ENCODE results near the gene DHCR7. TPM values are rescaled to one million over a fixed set of nuclear protein-coding genes. Genes with fewer than 3 reads are reported as not detected.

DHCR7 gene
- total and polyA plus RNA-seq, 9 donors = 5.7 to 18.8 (median 14.6) TPM

DNA sequence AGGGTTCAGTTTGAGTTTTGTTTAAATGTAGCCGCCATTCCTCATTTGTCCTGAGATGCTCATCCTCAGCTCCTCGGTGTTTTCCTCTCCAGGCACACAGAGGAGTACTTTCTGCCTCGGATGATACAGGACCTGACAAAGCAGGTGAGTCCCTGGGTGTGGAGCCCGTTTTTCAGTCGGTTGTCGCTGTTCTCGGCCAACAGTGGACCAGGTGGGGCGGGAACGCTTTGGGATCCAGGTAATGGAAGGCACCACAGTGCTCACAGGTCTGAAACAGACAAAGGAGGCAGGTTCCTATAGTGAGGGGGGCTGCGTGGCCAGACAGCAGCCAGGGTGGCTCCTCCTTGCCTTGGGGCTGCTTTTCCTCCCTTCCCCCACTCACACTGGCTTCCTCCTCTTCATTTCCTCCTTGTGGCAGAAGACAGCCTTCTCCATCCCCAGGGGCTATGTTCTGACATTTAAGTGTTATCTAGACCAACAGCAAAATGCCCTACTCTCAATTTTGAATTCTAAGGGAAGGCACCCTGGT, 24.2 kb upstream of the DHCR7 start:
- no peak for DNase-seq
- H3K4me3 ChIP-seq (ENCODE audit: low read length) = no peak overlapping the region
- no peaks in the 10 kb centered on the region for H3K4me1 ChIP-seq (ENCODE audit: control insufficient read depth, insufficient read depth, low read length)
- 91% methylated on average over 9 of the region's 10 CpGs for WGBS (ENCODE audit: insufficient coverage)
- no peaks in the 10 kb centered on the region for H3K9me3 ChIP-seq (replicated peaks; ENCODE audit: control insufficient read depth, low read depth, low read length)
- no peaks in the 10 kb centered on the region for H3K27me3 ChIP-seq (ENCODE audit: control insufficient read depth, insufficient read depth, low read length)
- H3K36me3 ChIP-seq (ENCODE audit: control insufficient read depth, insufficient read depth, low read length) = peaks cover 43% of the 10 kb centered on the region
- no peak overlapping the region for H3K27ac ChIP-seq (ENCODE audit: low read length)

DNA sequence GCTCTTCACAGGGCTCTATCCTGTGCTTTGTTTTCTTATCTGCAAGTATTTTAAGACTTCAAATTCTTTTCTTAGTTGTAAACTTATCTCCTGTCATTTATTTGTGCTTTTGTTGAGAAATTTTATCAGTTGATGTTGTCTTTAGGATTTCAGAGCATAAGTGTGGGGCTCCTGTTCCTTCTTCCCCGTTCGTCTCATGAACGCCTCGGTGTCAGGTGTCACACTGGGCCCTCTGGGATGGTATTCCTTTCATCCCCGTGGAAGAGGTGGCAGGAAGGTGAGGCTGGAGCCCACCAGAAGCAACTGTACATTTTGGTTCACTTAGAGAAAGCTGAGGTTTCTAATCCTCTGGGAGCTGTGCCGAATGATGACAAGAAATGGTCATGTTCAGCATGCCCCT, 22.8 kb upstream of the DHCR7 start:
- no peaks in the 10 kb centered on the region for H3K4me1 ChIP-seq (ENCODE audit: control insufficient read depth, insufficient read depth, low read length)
- H3K4me3 ChIP-seq (ENCODE audit: low read length) = no peak overlapping the region
- peaks cover 42% of the 10 kb centered on the region for H3K36me3 ChIP-seq (ENCODE audit: control insufficient read depth, insufficient read depth, low read length)
- 34% methylated on average over 2 of the region's 6 CpGs for WGBS (ENCODE audit: insufficient coverage)
- H3K27ac ChIP-seq (ENCODE audit: low read length) = no peak overlapping the region
- no peak for DNase-seq
- no peaks in the 10 kb centered on the region for H3K27me3 ChIP-seq (ENCODE audit: control insufficient read depth, insufficient read depth, low read length)
- H3K9me3 ChIP-seq (replicated peaks; ENCODE audit: control insufficient read depth, low read depth, low read length) = no peaks in the 10 kb centered on the region

DNA sequence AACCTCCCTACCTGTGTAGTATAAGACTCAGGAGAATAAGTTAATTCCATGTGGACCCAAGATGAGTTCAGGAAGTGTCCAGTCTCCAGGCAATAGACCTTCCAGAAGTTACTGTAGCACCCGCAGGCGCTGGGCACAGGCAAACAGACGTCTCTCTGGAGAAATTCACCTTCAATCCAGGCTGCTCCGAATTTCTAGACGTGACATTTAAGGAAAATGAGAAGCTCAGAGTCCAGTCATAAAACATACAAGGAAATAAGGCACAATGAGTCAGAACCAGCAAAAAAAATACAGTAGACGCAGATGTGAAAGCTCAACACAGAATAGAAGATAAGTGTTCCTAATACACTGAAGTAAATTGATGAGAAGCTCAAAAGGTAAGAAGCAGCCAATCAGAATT, 19.0 kb upstream of the DHCR7 start:
- no peak overlapping the region for H3K27ac ChIP-seq (ENCODE audit: low read length)
- no peaks in the 10 kb centered on the region for H3K27me3 ChIP-seq (ENCODE audit: control insufficient read depth, insufficient read depth, low read length)
- no peak for DNase-seq
- 93% methylated on average over 5 of the region's 6 CpGs for WGBS (ENCODE audit: insufficient coverage)
- H3K4me3 ChIP-seq (ENCODE audit: low read length) = no peak overlapping the region
- peaks cover 22% of the 10 kb centered on the region for H3K36me3 ChIP-seq (ENCODE audit: control insufficient read depth, insufficient read depth, low read length)
- H3K9me3 ChIP-seq (replicated peaks; ENCODE audit: control insufficient read depth, low read depth, low read length) = no peaks in the 10 kb centered on the region
- no peaks in the 10 kb centered on the region for H3K4me1 ChIP-seq (ENCODE audit: control insufficient read depth, insufficient read depth, low read length)

DNA sequence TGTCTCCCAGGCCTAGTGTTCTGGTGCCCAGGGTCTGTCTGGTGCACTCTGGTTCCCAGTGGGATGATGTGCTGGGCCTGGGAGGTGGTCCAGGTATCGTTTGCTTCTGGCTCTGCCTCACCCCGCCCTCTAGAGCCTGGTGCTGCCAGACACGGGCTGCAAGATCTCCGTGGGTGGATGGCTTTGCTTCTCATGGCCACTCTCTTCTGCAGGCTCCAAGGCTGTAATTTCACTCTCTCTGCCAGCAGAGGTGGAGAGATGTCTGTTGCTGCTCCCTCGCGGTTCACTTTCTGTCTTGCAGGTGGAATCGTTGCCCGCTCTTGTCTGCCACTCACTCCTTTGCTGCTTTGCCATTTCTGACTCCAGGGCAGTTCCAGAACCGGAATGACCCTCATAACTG, 18.2 kb upstream of the DHCR7 start:
- peaks cover 25% of the 10 kb centered on the region for H3K36me3 ChIP-seq (ENCODE audit: control insufficient read depth, insufficient read depth, low read length)
- no peaks in the 10 kb centered on the region for H3K4me1 ChIP-seq (ENCODE audit: control insufficient read depth, insufficient read depth, low read length)
- DNase-seq = no peak
- no peaks in the 10 kb centered on the region for H3K9me3 ChIP-seq (replicated peaks; ENCODE audit: control insufficient read depth, low read depth, low read length)
- WGBS (ENCODE audit: insufficient coverage) = 85% methylated on average over 6 of the region's 9 CpGs
- no peak overlapping the region for H3K4me3 ChIP-seq (ENCODE audit: low read length)
- H3K27ac ChIP-seq (ENCODE audit: low read length) = no peak overlapping the region
- H3K27me3 ChIP-seq (ENCODE audit: control insufficient read depth, insufficient read depth, low read length) = no peaks in the 10 kb centered on the region

DNA sequence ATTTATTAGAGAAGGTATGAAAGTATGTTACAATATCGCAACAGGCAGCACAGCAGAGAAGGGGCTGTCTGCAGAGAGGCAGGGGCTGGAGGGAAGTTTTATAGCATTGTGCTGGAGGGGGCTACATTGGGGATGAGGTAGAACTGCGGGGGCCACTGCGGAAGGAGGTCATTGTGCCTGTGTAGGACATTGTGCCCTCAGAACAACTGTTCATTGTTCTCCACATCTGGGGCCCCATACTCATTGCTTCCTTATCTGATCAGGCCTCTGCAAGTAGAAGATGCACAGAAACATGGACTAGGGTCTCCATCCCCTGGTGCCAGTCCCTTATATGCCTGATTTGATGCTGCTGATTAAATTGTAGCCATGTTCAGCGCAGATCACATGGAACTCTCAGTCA, 16.9 kb upstream of the DHCR7 start:
- Histone ChIP-seq H3K4me3 (ENCODE audit: low read length) (no peak overlapping the region), H3K36me3 (ENCODE audit: control insufficient read depth, insufficient read depth, low read length) (peaks cover 27% of the 10 kb centered on the region), H3K27me3 (ENCODE audit: control insufficient read depth, insufficient read depth, low read length) (no peaks in the 10 kb centered on the region), H3K9me3 (replicated peaks; ENCODE audit: control insufficient read depth, low read depth, low read length) (no peaks in the 10 kb centered on the region), H3K4me1 (ENCODE audit: control insufficient read depth, insufficient read depth, low read length) (no peaks in the 10 kb centered on the region), H3K27ac (ENCODE audit: low read length) (no peak overlapping the region)
- 97% methylated on average over 2 of the region's 4 CpGs for WGBS (ENCODE audit: insufficient coverage)
- DNase-seq = no peak

DNA sequence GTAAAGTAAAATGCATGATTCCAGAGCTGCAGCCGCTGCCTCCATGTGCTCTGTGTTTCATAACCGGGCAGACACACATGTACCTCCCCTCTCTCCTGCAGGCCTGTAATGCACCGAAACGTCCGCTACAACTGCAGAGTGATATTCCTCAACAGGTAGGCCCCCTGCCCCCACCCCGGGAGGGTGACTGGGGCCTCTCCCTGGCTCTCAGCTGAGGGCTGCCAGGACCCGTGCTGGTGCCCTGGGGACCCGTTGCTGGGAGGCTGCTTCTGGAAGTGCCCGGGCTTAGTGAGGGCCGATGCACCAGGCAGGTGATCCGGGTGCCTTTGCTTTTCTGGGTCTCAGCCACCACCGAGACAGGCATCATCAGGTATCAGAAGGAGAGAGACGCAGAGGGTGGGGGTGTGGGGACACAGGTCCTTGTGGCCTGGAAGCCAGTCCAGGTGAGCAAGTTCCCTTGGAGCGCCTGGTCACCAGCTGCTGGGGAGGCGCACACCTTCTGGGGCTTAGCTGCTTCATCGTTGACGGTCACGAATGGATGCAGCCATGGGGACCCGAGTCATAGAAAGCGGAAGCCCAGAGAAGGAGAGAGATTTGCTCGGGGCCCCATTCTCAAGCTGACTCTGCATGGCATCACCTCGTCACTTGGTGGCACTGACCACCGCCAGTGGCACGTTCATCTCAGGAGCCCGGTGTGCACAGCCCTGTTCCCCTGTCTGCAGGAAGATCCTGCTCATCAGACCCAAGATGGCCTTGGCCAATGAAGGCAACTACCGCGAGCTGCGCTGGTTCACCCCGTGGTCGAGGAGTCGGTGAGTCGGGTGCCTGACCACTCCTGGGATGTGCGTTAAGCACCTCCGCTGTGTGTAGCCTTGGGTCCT, 15.4 kb upstream of the DHCR7 start:
- no peak overlapping the region for H3K4me3 ChIP-seq (ENCODE audit: low read length)
- no peak overlapping the region for H3K27ac ChIP-seq (ENCODE audit: low read length)
- no peaks in the 10 kb centered on the region for H3K4me1 ChIP-seq (ENCODE audit: control insufficient read depth, insufficient read depth, low read length)
- no peak for DNase-seq
- WGBS (ENCODE audit: insufficient coverage) = 90% methylated on average over 30 of the region's 34 CpGs
- no peaks in the 10 kb centered on the region for H3K27me3 ChIP-seq (ENCODE audit: control insufficient read depth, insufficient read depth, low read length)
- H3K9me3 ChIP-seq (replicated peaks; ENCODE audit: control insufficient read depth, low read depth, low read length) = no peaks in the 10 kb centered on the region
- peaks cover 42% of the 10 kb centered on the region for H3K36me3 ChIP-seq (ENCODE audit: control insufficient read depth, insufficient read depth, low read length)

DNA sequence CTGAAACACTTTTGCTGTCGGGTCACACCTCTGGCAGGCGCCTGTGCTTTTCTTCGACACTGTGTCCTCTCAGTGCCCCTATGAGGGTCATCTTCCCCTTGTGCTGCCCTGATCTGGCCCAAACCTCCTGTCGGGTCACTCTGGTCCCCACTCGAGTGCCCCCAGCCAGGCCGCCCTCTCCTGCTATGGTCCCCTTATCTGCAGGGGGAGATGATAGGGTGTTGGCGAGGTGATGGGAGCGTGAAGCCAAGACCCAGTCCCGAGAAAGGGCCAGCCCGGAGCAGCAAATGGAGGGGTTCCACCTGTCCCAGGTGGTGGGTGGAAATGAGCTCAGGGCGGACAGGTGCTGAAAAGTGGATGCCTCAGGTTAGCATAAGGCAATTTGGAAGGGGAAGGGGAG, 14.5 kb upstream of the DHCR7 start:
- WGBS (ENCODE audit: insufficient coverage) = 87% methylated on average over 7 of the region's 11 CpGs
- H3K4me1 ChIP-seq (ENCODE audit: control insufficient read depth, insufficient read depth, low read length) = no peaks in the 10 kb centered on the region

DNA sequence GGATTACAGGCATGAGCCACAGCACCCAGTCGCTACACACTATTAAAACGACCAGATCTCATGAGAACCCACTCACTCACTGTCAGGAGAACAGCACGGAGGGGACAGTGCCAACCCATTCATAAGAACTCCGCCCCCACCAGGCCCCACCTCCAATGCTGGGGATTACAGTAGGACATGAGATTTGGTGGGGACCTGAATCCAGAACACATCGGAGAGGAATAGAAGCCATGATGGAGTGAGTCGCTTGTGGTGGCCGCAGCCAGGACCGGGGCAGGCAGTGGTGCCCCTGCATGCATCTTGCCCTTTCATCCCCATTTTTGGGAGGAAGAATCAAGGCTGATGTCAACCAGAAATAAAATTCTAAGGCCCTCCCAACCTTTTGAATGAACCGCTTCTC, 13.5 kb upstream of the DHCR7 start:
- WGBS (ENCODE audit: insufficient coverage) = 100% methylated on average over 1 of the region's 9 CpGs
- H3K9me3 ChIP-seq (replicated peaks; ENCODE audit: control insufficient read depth, low read depth, low read length) = no peaks in the 10 kb centered on the region
- H3K27me3 ChIP-seq (ENCODE audit: control insufficient read depth, insufficient read depth, low read length) = no peaks in the 10 kb centered on the region
- no peaks in the 10 kb centered on the region for H3K4me1 ChIP-seq (ENCODE audit: control insufficient read depth, insufficient read depth, low read length)
- peaks cover 53% of the 10 kb centered on the region for H3K36me3 ChIP-seq (ENCODE audit: control insufficient read depth, insufficient read depth, low read length)
- no peak for DNase-seq
- H3K4me3 ChIP-seq (ENCODE audit: low read length) = no peak overlapping the region
- no peak overlapping the region for H3K27ac ChIP-seq (ENCODE audit: low read length)

More for the DNA sequence above, 14.5 kb upstream of the DHCR7 start:
- no peaks in the 10 kb centered on the region for H3K27me3 ChIP-seq (ENCODE audit: control insufficient read depth, insufficient read depth, low read length)
- no peak for DNase-seq
- H3K27ac ChIP-seq (ENCODE audit: low read length) = no peak overlapping the region
- H3K9me3 ChIP-seq (replicated peaks; ENCODE audit: control insufficient read depth, low read depth, low read length) = no peaks in the 10 kb centered on the region
- peaks cover 50% of the 10 kb centered on the region for H3K36me3 ChIP-seq (ENCODE audit: control insufficient read depth, insufficient read depth, low read length)
- no peak overlapping the region for H3K4me3 ChIP-seq (ENCODE audit: low read length)

DNA sequence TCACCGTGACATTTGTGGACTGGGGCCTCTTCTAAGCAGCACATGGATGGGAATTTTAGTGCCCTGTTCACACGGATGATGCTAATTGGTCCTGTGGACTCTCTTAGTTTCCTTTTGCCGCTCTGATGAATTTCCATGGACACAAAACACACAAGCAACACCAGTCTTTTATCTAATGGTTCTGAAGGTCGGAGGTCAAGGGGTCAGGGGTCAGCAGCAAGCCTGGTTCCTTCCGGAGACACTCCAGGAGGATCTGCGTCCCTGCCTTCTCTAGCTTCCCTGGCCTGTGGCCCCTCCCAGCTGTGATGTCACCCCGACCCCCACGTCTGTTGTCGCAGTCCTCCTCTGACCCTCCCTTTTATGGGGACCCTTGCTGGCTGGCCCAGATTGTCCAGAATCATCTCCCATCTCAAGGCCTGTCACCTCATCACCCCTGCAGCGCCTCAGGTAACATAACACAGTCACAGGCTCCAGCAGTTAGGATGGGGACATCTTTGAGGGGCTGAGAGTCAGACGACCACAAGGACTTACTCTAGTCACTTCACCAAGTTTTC, 11.7 kb upstream of the DHCR7 start:
- no peak for DNase-seq
- Histone ChIP-seq H3K36me3 (ENCODE audit: control insufficient read depth, insufficient read depth, low read length) (peaks cover 61% of the 10 kb centered on the region), H3K27me3 (ENCODE audit: control insufficient read depth, insufficient read depth, low read length) (no peaks in the 10 kb centered on the region), H3K9me3 (replicated peaks; ENCODE audit: control insufficient read depth, low read depth, low read length) (no peaks in the 10 kb centered on the region), H3K4me1 (ENCODE audit: control insufficient read depth, insufficient read depth, low read length) (no peaks in the 10 kb centered on the region), H3K27ac (ENCODE audit: low read length) (no peak overlapping the region), H3K4me3 (ENCODE audit: low read length) (no peak overlapping the region)
- WGBS (ENCODE audit: insufficient coverage) = 65% methylated on average over 5 of the region's 11 CpGs

DNA sequence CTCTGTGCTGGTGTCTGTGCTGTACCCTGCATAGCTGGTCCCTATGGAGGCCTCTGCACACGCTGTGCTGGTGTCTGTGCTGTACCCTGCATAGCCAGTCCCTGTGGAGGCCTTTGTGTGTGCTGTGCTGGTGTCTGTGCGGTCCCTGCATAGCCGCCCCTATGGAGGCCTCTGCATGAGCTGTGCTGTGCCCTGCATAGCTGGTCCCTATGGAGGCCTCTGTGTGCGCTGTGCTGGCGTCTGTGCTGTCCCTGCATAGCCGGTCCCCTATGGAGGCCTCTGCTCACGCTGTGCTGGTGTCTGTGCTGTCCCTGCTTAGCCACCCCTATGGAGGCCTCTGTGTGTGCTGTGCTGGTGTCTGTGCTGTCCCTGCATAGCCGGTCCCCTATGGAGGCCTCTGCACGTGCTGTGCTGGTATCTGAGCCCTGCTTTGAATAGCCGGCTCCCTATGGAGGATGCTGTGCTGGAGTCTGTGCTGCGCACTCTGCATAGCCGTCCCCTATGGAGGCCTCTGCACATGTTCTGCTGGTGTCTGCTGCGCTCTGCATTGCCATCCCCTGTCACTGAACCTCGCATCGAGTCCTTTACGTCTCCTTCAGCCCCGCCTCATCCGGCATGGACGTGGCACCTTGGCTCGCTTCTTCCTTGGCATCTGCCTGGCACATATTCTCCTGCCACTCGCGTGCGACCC, 11.0 kb upstream of the DHCR7 start:
- Histone ChIP-seq H3K27ac (ENCODE audit: low read length) (no peak overlapping the region), H3K36me3 (ENCODE audit: control insufficient read depth, insufficient read depth, low read length) (peaks cover 61% of the 10 kb centered on the region), H3K4me1 (ENCODE audit: control insufficient read depth, insufficient read depth, low read length) (no peaks in the 10 kb centered on the region), H3K4me3 (ENCODE audit: low read length) (no peak overlapping the region), H3K27me3 (ENCODE audit: control insufficient read depth, insufficient read depth, low read length) (no peaks in the 10 kb centered on the region), H3K9me3 (replicated peaks; ENCODE audit: control insufficient read depth, low read depth, low read length) (no peaks in the 10 kb centered on the region)
- DNase-seq = no peak
- 78% methylated on average over 22 of the region's 23 CpGs for WGBS (ENCODE audit: insufficient coverage)
